Measurements from ENCODE around the gene EPS8L3. TPM values are rescaled to one million over a fixed set of nuclear protein-coding genes. Genes with fewer than 3 reads are reported as not detected.

Gene EPS8L3
- total RNA-seq, 2 donors from 2014 or later: 0.19 TPM; not detected in 1

DNA sequence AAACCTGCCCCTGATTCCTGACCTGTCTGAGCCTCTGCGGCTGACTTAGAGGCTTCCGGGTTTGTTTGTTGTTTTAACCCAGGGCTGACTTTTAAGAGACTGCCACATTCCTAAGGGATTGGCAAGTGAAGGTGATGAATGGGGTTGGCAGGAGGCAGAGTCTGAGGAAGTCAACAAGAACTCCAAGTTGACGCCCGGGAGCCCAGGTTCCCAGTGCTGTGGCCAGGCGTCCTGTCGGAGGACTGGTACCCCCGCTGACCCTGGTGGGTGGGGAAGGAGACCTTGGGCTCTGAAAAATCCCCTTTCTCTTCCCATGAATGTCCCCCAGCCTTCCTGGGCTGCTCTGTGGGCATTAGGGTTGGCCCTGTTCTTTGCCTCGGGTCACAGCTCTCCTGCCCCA, 19.7 kb upstream of the EPS8L3 start:
- peaks cover 0 to 40% of the 10 kb centered on the region in 2 donors for H3K4me1 ChIP-seq
- DNase-seq (ENCODE audit: low spot score): no peak
- TF ChIP-seq, protein P1, sequence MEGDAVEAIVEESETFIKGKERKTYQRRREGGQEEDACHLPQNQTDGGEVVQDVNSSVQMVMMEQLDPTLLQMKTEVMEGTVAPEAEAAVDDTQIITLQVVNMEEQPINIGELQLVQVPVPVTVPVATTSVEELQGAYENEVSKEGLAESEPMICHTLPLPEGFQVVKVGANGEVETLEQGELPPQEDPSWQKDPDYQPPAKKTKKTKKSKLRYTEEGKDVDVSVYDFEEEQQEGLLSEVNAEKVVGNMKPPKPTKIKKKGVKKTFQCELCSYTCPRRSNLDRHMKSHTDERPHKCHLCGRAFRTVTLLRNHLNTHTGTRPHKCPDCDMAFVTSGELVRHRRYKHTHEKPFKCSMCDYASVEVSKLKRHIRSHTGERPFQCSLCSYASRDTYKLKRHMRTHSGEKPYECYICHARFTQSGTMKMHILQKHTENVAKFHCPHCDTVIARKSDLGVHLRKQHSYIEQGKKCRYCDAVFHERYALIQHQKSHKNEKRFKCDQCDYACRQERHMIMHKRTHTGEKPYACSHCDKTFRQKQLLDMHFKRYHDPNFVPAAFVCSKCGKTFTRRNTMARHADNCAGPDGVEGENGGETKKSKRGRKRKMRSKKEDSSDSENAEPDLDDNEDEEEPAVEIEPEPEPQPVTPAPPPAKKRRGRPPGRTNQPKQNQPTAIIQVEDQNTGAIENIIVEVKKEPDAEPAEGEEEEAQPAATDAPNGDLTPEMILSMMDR (IDR thresholded peaks at IDR 0.05): no peak
- H3K4me3 ChIP-seq: no peak overlapping the region
- H3K9me3 ChIP-seq: no peaks in the 10 kb centered on the region
- H3K27ac ChIP-seq: no peak overlapping the region
- no peaks in the 10 kb centered on the region for H3K27me3 ChIP-seq
- H3K36me3 ChIP-seq: no peaks in the 10 kb centered on the region

DNA sequence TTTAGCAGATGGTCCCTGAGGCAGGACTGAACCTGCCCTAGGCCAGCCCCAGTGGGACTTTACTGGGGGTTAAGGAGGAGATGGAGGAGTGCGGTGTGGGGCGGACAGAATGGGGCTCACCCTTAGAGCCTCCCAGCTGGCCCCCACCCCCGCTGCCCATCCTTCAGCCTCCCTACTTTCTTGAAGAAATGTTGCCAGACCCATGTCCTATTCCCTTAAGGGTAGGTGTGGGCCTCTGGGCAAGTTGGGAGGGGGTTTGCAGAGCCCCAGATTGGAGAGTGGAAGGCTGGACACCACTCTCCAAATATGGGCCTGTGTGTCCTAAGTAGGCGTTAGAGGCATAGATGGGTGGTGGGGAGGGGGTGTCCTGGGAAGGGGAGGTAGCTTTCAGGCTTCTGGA, 19.2 kb upstream of the EPS8L3 start:
- no peak for DNase-seq (ENCODE audit: low spot score)
- H3K4me1 ChIP-seq: peaks cover 0 to 36% of the 10 kb centered on the region in 2 donors
- TF ChIP-seq, protein P1 (IDR thresholded peaks at IDR 0.05): no peak
- no peak overlapping the region for H3K27ac ChIP-seq
- no peak overlapping the region for H3K4me3 ChIP-seq
- no peaks in the 10 kb centered on the region for H3K9me3 ChIP-seq
- no peaks in the 10 kb centered on the region for H3K27me3 ChIP-seq
- H3K36me3 ChIP-seq: no peaks in the 10 kb centered on the region

DNA sequence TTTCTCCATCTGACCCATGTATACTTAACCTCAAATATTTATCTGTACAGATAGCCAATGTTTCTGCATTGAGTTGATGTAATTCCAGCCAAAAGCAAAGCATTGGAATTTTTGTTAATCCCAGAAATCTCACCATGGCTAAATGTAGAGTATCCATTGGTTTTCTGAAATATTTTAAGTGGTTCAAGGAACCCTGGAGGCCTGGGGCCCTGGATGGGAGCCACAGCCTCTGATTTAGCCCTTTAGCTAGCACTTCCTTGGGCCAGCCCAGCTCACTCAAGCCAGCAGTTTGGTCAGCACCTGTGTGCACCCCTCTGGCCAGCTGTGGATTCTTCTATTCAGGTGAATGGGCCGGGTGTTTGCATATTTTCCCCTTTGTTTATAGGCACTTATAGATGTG, 18.8 kb upstream of the EPS8L3 start:
- DNase-seq (ENCODE audit: low spot score): no peak
- no peak overlapping the region for H3K27ac ChIP-seq
- no peaks in the 10 kb centered on the region for H3K9me3 ChIP-seq
- H3K36me3 ChIP-seq: no peaks in the 10 kb centered on the region
- TF ChIP-seq, protein P1 (IDR thresholded peaks at IDR 0.05): no peak
- peaks cover 0 to 32% of the 10 kb centered on the region in 2 donors for H3K4me1 ChIP-seq
- no peak overlapping the region for H3K4me3 ChIP-seq
- no peaks in the 10 kb centered on the region for H3K27me3 ChIP-seq

DNA sequence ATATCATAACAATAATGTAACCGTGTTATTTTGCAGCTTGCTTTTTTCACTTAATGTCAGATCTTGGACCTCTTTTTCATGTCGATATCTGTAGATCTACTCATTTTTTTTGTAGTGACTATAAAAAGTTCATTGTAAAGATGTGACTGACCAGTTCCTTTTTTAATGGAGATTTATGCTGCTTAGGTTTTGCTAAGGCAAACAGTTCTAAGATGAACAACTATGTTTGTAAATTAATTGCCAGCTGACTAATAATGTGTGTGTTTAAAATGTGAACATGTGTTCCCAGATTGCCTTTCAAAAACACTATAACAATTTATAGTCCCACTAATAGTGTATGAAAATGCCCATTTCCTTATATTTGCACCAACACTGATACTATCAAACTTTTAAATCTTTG, 18.1 kb upstream of the EPS8L3 start:
- H3K27me3 ChIP-seq: no peaks in the 10 kb centered on the region
- no peak for DNase-seq (ENCODE audit: low spot score)
- no peak overlapping the region for H3K4me3 ChIP-seq
- TF ChIP-seq, protein P1 (IDR thresholded peaks at IDR 0.05): no peak
- no peak overlapping the region for H3K27ac ChIP-seq
- H3K9me3 ChIP-seq: no peaks in the 10 kb centered on the region
- H3K36me3 ChIP-seq: no peaks in the 10 kb centered on the region
- peaks cover 0 to 37% of the 10 kb centered on the region in 2 donors for H3K4me1 ChIP-seq

DNA sequence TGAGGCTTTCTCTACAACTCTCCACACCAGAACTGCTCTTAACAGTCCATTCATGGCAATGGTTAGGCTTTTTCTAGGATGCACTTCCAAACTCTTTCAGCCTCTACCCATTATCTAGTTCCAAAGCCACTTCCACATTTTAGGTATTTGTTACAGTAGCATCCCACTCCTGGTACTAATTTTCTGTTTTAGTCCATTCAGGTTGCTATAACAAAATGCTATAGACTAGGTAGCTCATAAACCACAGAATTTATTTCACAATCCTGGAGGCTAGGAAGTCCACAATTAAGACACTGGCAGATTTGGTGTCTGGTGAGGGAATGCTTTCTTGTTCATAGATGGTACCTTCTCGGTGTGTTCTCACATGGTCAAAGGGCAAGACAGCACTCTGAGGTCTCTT, 17.3 kb upstream of the EPS8L3 start:
- no peaks in the 10 kb centered on the region for H3K9me3 ChIP-seq
- no peaks in the 10 kb centered on the region for H3K27me3 ChIP-seq
- H3K36me3 ChIP-seq: no peaks in the 10 kb centered on the region
- no peak overlapping the region for H3K4me3 ChIP-seq
- H3K4me1 ChIP-seq: peaks cover 0 to 30% of the 10 kb centered on the region in 2 donors
- TF ChIP-seq, protein P1 (IDR thresholded peaks at IDR 0.05): no peak
- DNase-seq (ENCODE audit: low spot score): no peak
- no peak overlapping the region for H3K27ac ChIP-seq

DNA sequence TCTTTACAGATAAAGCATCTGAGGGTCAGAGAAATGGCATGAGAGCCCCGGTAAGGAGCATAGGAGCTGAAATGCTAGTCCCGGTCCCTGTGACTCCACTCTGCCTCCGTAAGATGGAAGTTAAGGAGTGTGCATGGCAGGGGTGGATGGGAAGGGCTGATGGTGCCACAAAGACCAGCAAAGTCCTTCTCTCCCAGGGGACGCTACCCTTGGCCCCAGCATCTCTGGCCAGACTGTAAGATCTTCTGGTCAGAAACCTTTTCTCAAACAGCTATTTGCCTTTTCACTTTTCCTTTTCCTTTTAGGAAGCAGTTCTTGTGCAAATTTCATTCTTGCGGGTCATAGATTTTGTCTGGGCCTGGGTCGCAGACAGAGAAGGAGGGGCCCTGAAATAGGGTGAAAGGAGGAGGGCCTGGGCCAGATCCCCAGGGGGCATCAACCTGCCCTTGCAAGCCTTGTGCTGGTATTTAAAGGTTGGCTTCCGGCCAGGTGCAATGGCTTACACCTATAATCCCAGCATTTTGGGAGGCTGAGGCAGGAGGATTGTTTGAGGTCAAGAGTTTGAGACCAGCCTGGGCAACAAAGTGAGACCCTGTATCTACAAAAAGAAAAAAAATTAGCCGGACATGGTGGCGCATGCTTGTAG, 14.4 kb upstream of the EPS8L3 start:
- H3K36me3 ChIP-seq: no peaks in the 10 kb centered on the region
- TF ChIP-seq, protein P1 (IDR thresholded peaks at IDR 0.05): no peak
- peaks cover 0 to 20% of the 10 kb centered on the region in 2 donors for H3K4me1 ChIP-seq
- no peaks in the 10 kb centered on the region for H3K27me3 ChIP-seq
- H3K4me3 ChIP-seq: no peak overlapping the region
- no peak for DNase-seq (ENCODE audit: low spot score)
- H3K27ac ChIP-seq: no peak overlapping the region
- no peaks in the 10 kb centered on the region for H3K9me3 ChIP-seq

Data from right atrium auricular region (tissue), 2 donors.